ENCODE measurements around the gene KSR2. TPM values are rescaled to one million over a fixed set of nuclear protein-coding genes. Genes with fewer than 3 reads are reported as not detected.
"Not testable (repeated sequence)": the region's sequence is repeated elsewhere in the genome, so short reads cannot be mapped to it uniquely, and the experiment has no call there.

KSR2 gene
- total and polyA plus RNA-seq, 10 of the 15 experiments (the other 5 are each of a cell fraction or from before 2014, with no cell fraction given) = under 0.01 to 1.5 (median 0.01) TPM; not detected in 3

- TF ChIP-seq ZBTB33 (IDR thresholded peaks at IDR 0.05) (no peak), SMC3 (IDR thresholded peaks at IDR 0.05; ENCODE audit: borderline replicate concordance, low read length) (peak; percentile 22; the same call in 1 of the 2 replicates), SMARCA5 (IDR thresholded peaks at IDR 0.05) (no peak), IRF5 (IDR thresholded peaks at IDR 0.05; ENCODE audit: borderline replicate concordance) (no peak), RB1 (IDR thresholded peaks at IDR 0.05; ENCODE audit: borderline replicate concordance) (no peak), SUPT20H (IDR thresholded peaks at IDR 0.05; ENCODE audit: borderline replicate concordance, control insufficient read depth, low read depth, low read length) (no peak)
Measured at GRCh38 chr12:117857632-117858612, 110.9 kb downstream of the KSR2 start (continued).

- H3K27me3 ChIP-seq (replicated peaks in 1 of 2; ENCODE audit: control insufficient read depth in 2 of 2, insufficient read depth in 2 of 2, low read length in 1 of 2); ATAC-seq; H3K79me2 ChIP-seq (ENCODE audit: control insufficient read depth, insufficient read depth, low read length); H2AFZ ChIP-seq (ENCODE audit: control insufficient read depth, low read depth, low read length); H3K9ac ChIP-seq (ENCODE audit: control insufficient read depth, insufficient read depth, low read length); in situ Hi-C loops (cut with MboI); H3K4me2 ChIP-seq (ENCODE audit: control insufficient read depth, insufficient read depth); H3K36me3 ChIP-seq (ENCODE audit: control insufficient read depth in 2 of 2, insufficient read depth in 2 of 2, low read length in 1 of 2); BruUV-seq (replicated peaks); FAIRE-seq; H3K9me3 ChIP-seq (replicated peaks; ENCODE audit: control insufficient read depth, insufficient read depth, low read length); intact Hi-C loops (cut with micrococcal nuclease; ENCODE audit: unreplicated experiment); H3K4me3 ChIP-seq; DNase-seq (ENCODE audit: low read depth, low spot score); H3K4me1 ChIP-seq (ENCODE audit: control insufficient read depth, insufficient read depth, low read length); H4K20me1 ChIP-seq (ENCODE audit: control insufficient read depth, insufficient read depth); H3K27ac ChIP-seq (ENCODE audit: control insufficient read depth, insufficient read depth): not testable (repeated sequence)
- RAD21 ChIA-PET (ENCODE audit: unreplicated experiment) = interaction anchor here (0.5 to 2.9 kb wide), 12 partner anchors 12 to 1036 kb away, joined by 3 to 12 read pairs (median 5); partner anchors contain the start of gene PEBP1
- SMC1A ChIA-PET (ENCODE audit: uncharacterized antibody, unreplicated experiment) = interaction anchor here (0.7 to 2.8 kb wide), 12 partner anchors 11 to 490 kb away, joined by 3 to 9 read pairs (median 3); no protein-coding TSS in a partner anchor
- WGBS (ENCODE audit: insufficient coverage, insufficient replicate concordance, low lambda C conversion rate, missing lambda C conversion rate) = 17% methylated on average over 4 of the region's 4 CpGs
- POLR2A ChIA-PET = interaction anchor here (0.7 kb wide), 1 partner anchor 327 kb away, joined by 3 read pairs; no protein-coding TSS in a partner anchor
- CTCF ChIA-PET = interaction anchor here (0.7 to 4.9 kb wide), 47 partner anchors 8 to 1180 kb away, joined by 3 to 50 read pairs (median 4); partner anchors contain the start of gene RFC5
Measured at GRCh38 chr12:117857139-117857538, 111.7 kb downstream of the KSR2 start.

All from GM12878 (cell line).